ENCODE data around the gene ARFGEF2. TPM values are rescaled to one million over a fixed set of nuclear protein-coding genes. Genes with fewer than 3 reads are reported as not detected.

The ARFGEF2 gene
- total and polyA plus RNA-seq, 2 of the 8 experiments (the other 6 are each of a cell fraction or from before 2014, with no cell fraction given), result 8.1 to 21.8 TPM

GRCh38 chr20:49006446-49006980, 85.0 kb downstream of the ARFGEF2 start:
- H4K20me1 ChIP-seq (replicated peaks in 1 of 2; ENCODE audit: control insufficient read depth in 1 of 2, insufficient read depth in 2 of 2, low read length in 2 of 2), result no peaks in the 10 kb centered on the region
- WGBS, 2 experiments (ENCODE audit: extremely low coverage in 1 of 2, insufficient coverage in 1 of 2, insufficient read length in 1 of 2, insufficient replicate concordance in 2 of 2, low coverage in 1 of 2, low lambda C conversion rate in 2 of 2, missing lambda C conversion rate in 1 of 2), result 90% methylated on average over 8 of the region's 8 CpGs; no CpG with 5 or more reads in 1 of the 2 experiments
- no peak overlapping the region for H2AK5ac ChIP-seq (ENCODE audit: low read depth, low read length)
- DNase-seq (ENCODE audit: low read depth in 1 of 2, low spot score in 2 of 2), result no peak
- no peak overlapping the region for H3K4me3 ChIP-seq (ENCODE audit: extremely low read depth in 1 of 4, insufficient read depth in 2 of 4, low read depth in 3 of 4, low read length in 4 of 4)
- H2AFZ ChIP-seq (ENCODE audit: low read length), result no peak overlapping the region
- ChIA-PET POLR2A (ENCODE audit: partially characterized antibody) (no interaction called here), CTCF (ENCODE audit: partially characterized antibody) (no interaction called here)
- no peaks in the 10 kb centered on the region for H3K4me1 ChIP-seq (replicated peaks in 1 of 4; ENCODE audit: control insufficient read depth in 3 of 4, insufficient read depth in 4 of 4, low read length in 3 of 4)
- H3K56ac ChIP-seq (replicated peaks; ENCODE audit: insufficient read length, low read depth, low read length), result no peak overlapping the region
- H3K23ac ChIP-seq (ENCODE audit: insufficient read length), result no peak overlapping the region
- H2BK120ac ChIP-seq (replicated peaks; ENCODE audit: low read depth, low read length), result no peak overlapping the region
- H2BK20ac ChIP-seq (ENCODE audit: low read length), result no peak overlapping the region
- H2BK12ac ChIP-seq (ENCODE audit: low read depth, low read length), result no peak overlapping the region
- no peak overlapping the region for H3K4me2 ChIP-seq (ENCODE audit: insufficient read depth in 1 of 2, low read depth in 2 of 2, low read length in 2 of 2)
- no peak overlapping the region for H2BK15ac ChIP-seq (ENCODE audit: low read length)
- H3K14ac ChIP-seq (ENCODE audit: insufficient read length), result no peak overlapping the region
- TF ChIP-seq POLR2AphosphoS5 (IDR thresholded peaks at IDR 0.05; ENCODE audit: low read depth, low read length), result no peak
- 0 out of 2 replicates have a peak, but pooled peaks have one; percentile 36 for TF ChIP-seq YY1 (IDR thresholded peaks at IDR 0.05; ENCODE audit: low read depth, low read length)
- no peak overlapping the region for H3K18ac ChIP-seq (ENCODE audit: extremely low read depth, low read length)
- peaks cover 9 to 33% (median 13%) of the 10 kb centered on the region in 4 experiments for H3K36me3 ChIP-seq (ENCODE audit: control insufficient read depth in 2 of 4, insufficient read depth in 4 of 4, low read length in 3 of 4)
- no peak overlapping the region for H3K9ac ChIP-seq (replicated peaks in 1 of 4; ENCODE audit: extremely low read depth in 1 of 4, low read depth in 3 of 4, low read length in 3 of 4)
- H2BK5ac ChIP-seq (ENCODE audit: low read depth, low read length), result no peak overlapping the region
- H3K79me2 ChIP-seq (ENCODE audit: control insufficient read depth in 1 of 2, insufficient read depth in 2 of 2, low read length in 2 of 2), result no peaks in the 10 kb centered on the region
- no peak overlapping the region for H4K5ac ChIP-seq (ENCODE audit: insufficient read length, low read depth, low read length)
- no peaks in the 10 kb centered on the region for H3K9me3 ChIP-seq (ENCODE audit: insufficient read depth in 2 of 2, low read depth in 1 of 2, low read length in 1 of 2)
- no peak overlapping the region for H3K4ac ChIP-seq (replicated peaks; ENCODE audit: insufficient read length, low read depth, low read length)
- H3K79me1 ChIP-seq (ENCODE audit: low read depth, low read length), result no peaks in the 10 kb centered on the region
- H4K91ac ChIP-seq (replicated peaks; ENCODE audit: insufficient read length, low read length), result no peak overlapping the region
- no peaks in the 10 kb centered on the region for H3K27me3 ChIP-seq (replicated peaks in 1 of 4; ENCODE audit: control insufficient read depth in 3 of 4, extremely low read depth in 1 of 4, insufficient read depth in 3 of 4, low read length in 3 of 4)
- H4K8ac ChIP-seq (ENCODE audit: extremely low read depth, insufficient read depth, low read length), result no peak overlapping the region
- no peaks in the 10 kb centered on the region for H3K23me2 ChIP-seq (ENCODE audit: low read depth, low read length)
- FAIRE-seq, result no peak
- no peak overlapping the region for H3K27ac ChIP-seq (ENCODE audit: low read depth, low read length)

All from H1 (cell line).